DND-41 (cell line): ENCODE data around the gene DTL.

Experiments
- ATAC-seq: fragments of 200-7000 bp; cut with Tn5 transposase; 3 replicates; pipeline ENCODE4 v1.9.1; 2021; ENCODE audit warnings: low read depth; ENCODE audit not compliant: insufficient read depth
- DNase-seq: peaks from one replicate; pipeline ENCODE4 v3.0.0-alpha.2; 2020
- H2AFZ ChIP-seq: 2 replicates; pipeline ENCODE4 v1.6.0; 2012; ENCODE audit warnings: low read depth, low read length
- H3K27ac ChIP-seq: 2 replicates; pipeline ENCODE4 v1.5.1; 2012; ENCODE audit warnings: low read length, inconsistent platforms
- H3K27me3 ChIP-seq: fragments of 200-600 bp; sonication (generic); 2 replicates; pipeline ENCODE4 v1.6.0; 2012; ENCODE audit warnings: low read length, mild to moderate bottlenecking, inconsistent platforms; ENCODE audit not compliant: insufficient read depth, poor library complexity
- H3K36me3 ChIP-seq: 2 replicates; pipeline ENCODE4 v1.5.1; 2012; ENCODE audit warnings: low read length, inconsistent platforms; ENCODE audit not compliant: insufficient read depth
- H3K4me1 ChIP-seq: 2 replicates; pipeline ENCODE4 v1.5.1; 2012; ENCODE audit warnings: mild to moderate bottlenecking, low read length; ENCODE audit not compliant: insufficient read depth
- H3K4me2 ChIP-seq: 2 replicates; pipeline ENCODE4 v1.6.0; 2012; ENCODE audit warnings: mild to moderate bottlenecking, moderate library complexity, low read length, inconsistent platforms; ENCODE audit not compliant: insufficient read depth
- H3K4me3 ChIP-seq, 2 experiments: fragments of 200-600 bp in 1 of 2; shearing (Covaris generic) in 1 of 2; 2 replicates each; pipeline ENCODE4 v1.5.1; 2012 to 2016; ENCODE audit warnings: inconsistent platforms in 2 of 2, low read length in 2 of 2, mild to moderate bottlenecking in 2 of 2, low read depth in 1 of 2, moderate library complexity in 1 of 2
- H3K79me2 ChIP-seq: 2 replicates; pipeline ENCODE4 v1.6.0; 2012; ENCODE audit warnings: low read length, inconsistent platforms; ENCODE audit not compliant: insufficient read depth
- H3K9ac ChIP-seq: 2 replicates; pipeline ENCODE4 v1.6.0; 2012; ENCODE audit warnings: low read depth, mild to moderate bottlenecking, inconsistent platforms, low read length, moderate library complexity
- H3K9me3 ChIP-seq: 2 replicates; pipeline ENCODE4 v1.5.1; 2012; ENCODE audit warnings: low read length, moderate library complexity, mild to moderate bottlenecking, inconsistent platforms; ENCODE audit not compliant: insufficient read depth, severe bottlenecking
- H4K20me1 ChIP-seq: 2 replicates; pipeline ENCODE4 v1.6.0; 2012; ENCODE audit warnings: low read length; ENCODE audit not compliant: insufficient read depth
- EZH2 ChIP-seq: IDR thresholded peaks from 3 replicates; pipeline ENCODE4 v1.6.1; 2012; ENCODE audit warnings: borderline replicate concordance, low read depth, mild to moderate bottlenecking, moderate library complexity, low read length, inconsistent platforms; ENCODE audit not compliant: severe bottlenecking
- TF ChIP-seq, protein P1 (sequence below): IDR thresholded peaks from 2 replicates; pipeline ENCODE4 v1.5.1; 2012; ENCODE audit warnings: borderline replicate concordance, low read length, moderate library complexity, mild to moderate bottlenecking; ENCODE audit not compliant: poor library complexity, severe bottlenecking; ENCODE audit errors: extremely low read depth

The DTL gene

DNA sequence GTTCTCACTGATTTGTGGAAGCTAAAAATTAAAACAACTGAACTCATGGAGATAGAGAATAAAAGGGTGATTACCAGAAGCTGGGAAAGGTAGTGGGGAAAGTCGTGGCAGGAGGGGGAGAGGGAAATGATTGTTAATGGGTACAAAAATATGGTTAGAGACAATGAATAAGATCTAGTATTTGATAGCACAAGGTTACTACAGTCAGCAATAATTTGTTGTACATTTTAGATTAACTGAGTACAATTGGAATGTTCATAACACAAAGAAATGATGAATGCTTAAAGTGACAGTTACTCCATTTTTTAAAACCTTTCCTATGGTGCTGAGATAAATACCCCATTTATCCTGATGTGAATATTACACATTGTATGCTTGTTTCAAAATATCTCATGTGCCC lies 102.3 kb downstream of the DTL start:
- no peak overlapping the region for H3K4me2 ChIP-seq
- peaks cover 24% of the 10 kb centered on the region; the same call in 1 of the 2 replicates for H3K36me3 ChIP-seq
- no peak for DNase-seq
- no peak overlapping the region for H3K9ac ChIP-seq
- no peaks in the 10 kb centered on the region for H3K4me1 ChIP-seq
- no peaks in the 10 kb centered on the region for H3K9me3 ChIP-seq
- no peaks in the 10 kb centered on the region for H3K27me3 ChIP-seq
- TF ChIP-seq EZH2 = no peak
- TF ChIP-seq, protein P1, sequence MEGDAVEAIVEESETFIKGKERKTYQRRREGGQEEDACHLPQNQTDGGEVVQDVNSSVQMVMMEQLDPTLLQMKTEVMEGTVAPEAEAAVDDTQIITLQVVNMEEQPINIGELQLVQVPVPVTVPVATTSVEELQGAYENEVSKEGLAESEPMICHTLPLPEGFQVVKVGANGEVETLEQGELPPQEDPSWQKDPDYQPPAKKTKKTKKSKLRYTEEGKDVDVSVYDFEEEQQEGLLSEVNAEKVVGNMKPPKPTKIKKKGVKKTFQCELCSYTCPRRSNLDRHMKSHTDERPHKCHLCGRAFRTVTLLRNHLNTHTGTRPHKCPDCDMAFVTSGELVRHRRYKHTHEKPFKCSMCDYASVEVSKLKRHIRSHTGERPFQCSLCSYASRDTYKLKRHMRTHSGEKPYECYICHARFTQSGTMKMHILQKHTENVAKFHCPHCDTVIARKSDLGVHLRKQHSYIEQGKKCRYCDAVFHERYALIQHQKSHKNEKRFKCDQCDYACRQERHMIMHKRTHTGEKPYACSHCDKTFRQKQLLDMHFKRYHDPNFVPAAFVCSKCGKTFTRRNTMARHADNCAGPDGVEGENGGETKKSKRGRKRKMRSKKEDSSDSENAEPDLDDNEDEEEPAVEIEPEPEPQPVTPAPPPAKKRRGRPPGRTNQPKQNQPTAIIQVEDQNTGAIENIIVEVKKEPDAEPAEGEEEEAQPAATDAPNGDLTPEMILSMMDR = no peak
- ATAC-seq = no peak
- no peaks in the 10 kb centered on the region for H3K79me2 ChIP-seq
- H3K27ac ChIP-seq = no peak overlapping the region
- no peaks in the 10 kb centered on the region for H4K20me1 ChIP-seq
- no peak overlapping the region for H2AFZ ChIP-seq
- no peak overlapping the region for H3K4me3 ChIP-seq

DNA sequence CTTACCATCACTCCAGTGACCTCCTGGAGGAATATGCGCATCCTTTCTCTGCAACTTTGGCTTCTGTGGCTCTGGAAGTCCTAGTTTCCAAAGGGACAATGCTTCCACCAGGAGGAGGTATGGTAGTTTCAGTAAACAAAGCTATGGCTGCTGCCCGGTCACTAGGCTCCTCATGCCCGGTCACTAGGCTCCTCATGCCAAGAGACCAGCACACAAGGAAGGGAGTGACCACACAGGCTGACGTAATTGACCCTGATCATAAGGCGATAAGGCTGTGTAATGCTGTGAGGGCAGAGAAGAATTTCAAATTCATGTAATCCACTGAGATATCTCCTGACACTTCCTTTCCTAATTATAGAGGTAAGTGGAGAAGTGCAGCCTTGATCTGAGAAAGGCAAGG lies 102.9 kb downstream of the DTL start:
- TF ChIP-seq, protein P1 = no peak
- TF ChIP-seq EZH2 = no peak
- Histone ChIP-seq H3K9me3 (no peaks in the 10 kb centered on the region), H3K36me3 (peaks cover 20% of the 10 kb centered on the region; the same call in 1 of the 2 replicates), H3K9ac (no peak overlapping the region), H2AFZ (no peak overlapping the region), H3K4me1 (no peaks in the 10 kb centered on the region), H3K79me2 (no peaks in the 10 kb centered on the region), H4K20me1 (no peaks in the 10 kb centered on the region), H3K4me3 (no peak overlapping the region), H3K27me3 (no peaks in the 10 kb centered on the region), H3K4me2 (no peak overlapping the region), H3K27ac (no peak overlapping the region)
- ATAC-seq (no peak), DNase-seq (no peak)

DNA sequence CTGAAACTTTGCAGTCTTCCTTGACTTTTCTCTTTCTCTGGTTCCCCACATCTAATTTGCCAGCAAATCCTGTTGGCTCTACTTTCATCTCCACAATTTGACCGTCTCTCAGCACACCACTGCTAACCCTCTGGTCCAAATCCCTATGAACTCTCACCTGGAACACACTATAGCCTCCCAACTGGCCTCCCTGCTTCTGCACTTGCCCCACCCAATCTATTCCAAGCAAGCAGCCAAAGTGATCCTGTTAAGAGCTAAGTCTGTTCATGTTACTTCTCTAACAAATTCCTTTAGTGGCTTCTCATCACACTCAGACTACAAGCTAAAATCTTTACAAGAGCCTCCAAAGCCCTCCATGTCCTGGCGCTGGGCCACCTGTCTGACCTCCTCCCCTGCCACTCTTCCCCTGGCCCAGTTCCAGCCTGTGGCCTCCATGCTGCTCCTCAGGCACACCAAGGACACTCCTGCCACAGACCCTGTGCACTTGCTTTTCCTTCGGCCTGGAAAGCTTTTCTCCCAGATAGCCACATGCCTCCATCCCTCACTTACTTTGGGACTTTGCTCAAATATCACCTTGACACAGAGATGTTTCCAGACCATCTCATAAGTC lies 104.1 kb downstream of the DTL start:
- ATAC-seq (no peak), DNase-seq (no peak)
- Histone ChIP-seq H3K36me3 (peaks cover 18% of the 10 kb centered on the region; the same call in 1 of the 2 replicates), H3K4me2 (no peak overlapping the region), H4K20me1 (no peaks in the 10 kb centered on the region), H3K27ac (no peak overlapping the region), H3K4me3 (no peak overlapping the region), H2AFZ (no peak overlapping the region), H3K9me3 (no peaks in the 10 kb centered on the region), H3K9ac (no peak overlapping the region), H3K4me1 (no peaks in the 10 kb centered on the region), H3K27me3 (no peaks in the 10 kb centered on the region), H3K79me2 (no peaks in the 10 kb centered on the region)
- TF ChIP-seq, protein P1 = no peak
- TF ChIP-seq EZH2 = no peak
